Measurements from ENCODE around the gene FXYD1. TPM values are rescaled to one million over a fixed set of nuclear protein-coding genes. Genes with fewer than 3 reads are reported as not detected.

FXYD1 gene
- total and polyA plus RNA-seq, 2 of the 8 experiments (the other 6 are each of a cell fraction or from before 2014, with no cell fraction given) = 1.6 to 8.1 TPM

DNA sequence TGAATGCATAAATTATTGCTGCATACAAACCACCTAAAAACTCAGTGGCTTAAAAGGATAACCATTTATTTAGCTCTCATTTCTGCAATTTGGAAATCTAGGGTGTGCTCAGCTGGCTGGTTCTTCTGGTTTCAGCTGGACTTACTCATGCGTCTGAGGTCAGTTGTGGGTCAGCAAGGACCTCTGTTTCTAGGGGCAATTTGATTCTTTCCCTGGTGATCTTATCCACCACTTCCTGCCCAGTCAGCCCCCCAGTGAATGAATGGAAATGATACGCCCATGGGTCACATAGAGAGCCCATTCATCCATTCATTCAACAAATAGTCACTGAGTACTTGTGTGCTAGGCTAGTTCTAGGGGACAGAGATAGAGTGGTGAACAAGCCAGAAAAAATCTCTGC lies 25.8 kb downstream of the FXYD1 start:
- WGBS, 2 experiments (ENCODE audit: extremely low coverage in 1 of 2, insufficient coverage in 1 of 2, insufficient read length in 1 of 2, insufficient replicate concordance in 2 of 2, low coverage in 1 of 2, low lambda C conversion rate in 2 of 2, missing lambda C conversion rate in 1 of 2) = 90% methylated on average over 2 of the region's 2 CpGs; no CpG with 5 or more reads in 1 of the 2 experiments
- Histone ChIP-seq H3K79me1 (ENCODE audit: low read depth, low read length) (no peaks in the 10 kb centered on the region; the same call in 1 of the 2 replicates), H4K20me1 (replicated peaks in 1 of 2; ENCODE audit: control insufficient read depth in 1 of 2, insufficient read depth in 2 of 2, low read length in 2 of 2) (peaks cover 0 to 3% of the 10 kb centered on the region in 2 experiments), H3K36me3 (ENCODE audit: control insufficient read depth in 2 of 4, insufficient read depth in 4 of 4, low read length in 3 of 4) (peaks cover 9 to 60% (median 39%) of the 10 kb centered on the region in 4 experiments; a peak in 7 of 8 replicates), H2BK15ac (ENCODE audit: low read length) (no peak overlapping the region), H3K23me2 (ENCODE audit: low read depth, low read length) (no peaks in the 10 kb centered on the region), H4K91ac (replicated peaks; ENCODE audit: insufficient read length, low read length) (no peak overlapping the region), H4K8ac (ENCODE audit: extremely low read depth, insufficient read depth, low read length) (no peak overlapping the region), H4K5ac (ENCODE audit: insufficient read length, low read depth, low read length) (no peak overlapping the region), H3K4me1 (replicated peaks in 1 of 4; ENCODE audit: control insufficient read depth in 3 of 4, insufficient read depth in 4 of 4, low read length in 3 of 4) (no peaks in the 10 kb centered on the region), H3K23ac (ENCODE audit: insufficient read length) (no peak overlapping the region), H3K56ac (replicated peaks; ENCODE audit: insufficient read length, low read depth, low read length) (no peak overlapping the region), H3K27ac (ENCODE audit: low read depth, low read length) (no peak overlapping the region), H3K27me3 (replicated peaks in 1 of 4; ENCODE audit: control insufficient read depth in 3 of 4, extremely low read depth in 1 of 4, insufficient read depth in 3 of 4, low read length in 3 of 4) (no peaks in the 10 kb centered on the region), H3K9me3 (ENCODE audit: insufficient read depth in 2 of 2, low read depth in 1 of 2, low read length in 1 of 2) (0 out of 4 replicates have a peak, but pooled peaks cover 0 to 2% of the 10 kb centered on the region in 2 experiments), H3K4me3 (ENCODE audit: extremely low read depth in 1 of 4, insufficient read depth in 2 of 4, low read depth in 3 of 4, low read length in 4 of 4) (no peak overlapping the region), H2BK120ac (replicated peaks; ENCODE audit: low read depth, low read length) (no peak overlapping the region), H3K4me2 (ENCODE audit: insufficient read depth in 1 of 2, low read depth in 2 of 2, low read length in 2 of 2) (no peak overlapping the region), H2BK12ac (ENCODE audit: low read depth, low read length) (no peak overlapping the region), H2AFZ (ENCODE audit: low read length) (no peak overlapping the region), H2BK5ac (ENCODE audit: low read depth, low read length) (no peak overlapping the region), H3K4ac (replicated peaks; ENCODE audit: insufficient read length, low read depth, low read length) (no peak overlapping the region), H2AK5ac (ENCODE audit: low read depth, low read length) (no peak overlapping the region), H2BK20ac (ENCODE audit: low read length) (no peak overlapping the region), H3K9ac (replicated peaks in 1 of 4; ENCODE audit: extremely low read depth in 1 of 4, low read depth in 3 of 4, low read length in 3 of 4) (no peak overlapping the region), H3K79me2 (ENCODE audit: control insufficient read depth in 1 of 2, insufficient read depth in 2 of 2, low read length in 2 of 2) (no peaks in the 10 kb centered on the region), H3K18ac (ENCODE audit: extremely low read depth, low read length) (no peak overlapping the region), H3K14ac (ENCODE audit: insufficient read length) (no peak overlapping the region)
- CTCF ChIA-PET (ENCODE audit: partially characterized antibody) = no interaction called here
- DNase-seq (ENCODE audit: low read depth in 1 of 2, low spot score in 2 of 2) (no peak), FAIRE-seq (no peak)
- POLR2A ChIA-PET (ENCODE audit: partially characterized antibody) = interaction anchor here (1.0 to 2.4 kb wide), 3 partner anchors 9 to 17 kb away, joined by 3 to 21 read pairs (median 7); partner anchors contain the start of gene FXYD5
- TF ChIP-seq SIX5 (IDR thresholded peaks at IDR 0.05; ENCODE audit: low read depth, low read length) = no peak
- TF ChIP-seq CEBPB (IDR thresholded peaks at IDR 0.05; ENCODE audit: low read depth, low read length) = no peak
- no peak for TF ChIP-seq BCL11A (IDR thresholded peaks at IDR 0.05; ENCODE audit: low read depth in 2 of 2, low read length in 2 of 2)
- TF ChIP-seq, protein P1, sequence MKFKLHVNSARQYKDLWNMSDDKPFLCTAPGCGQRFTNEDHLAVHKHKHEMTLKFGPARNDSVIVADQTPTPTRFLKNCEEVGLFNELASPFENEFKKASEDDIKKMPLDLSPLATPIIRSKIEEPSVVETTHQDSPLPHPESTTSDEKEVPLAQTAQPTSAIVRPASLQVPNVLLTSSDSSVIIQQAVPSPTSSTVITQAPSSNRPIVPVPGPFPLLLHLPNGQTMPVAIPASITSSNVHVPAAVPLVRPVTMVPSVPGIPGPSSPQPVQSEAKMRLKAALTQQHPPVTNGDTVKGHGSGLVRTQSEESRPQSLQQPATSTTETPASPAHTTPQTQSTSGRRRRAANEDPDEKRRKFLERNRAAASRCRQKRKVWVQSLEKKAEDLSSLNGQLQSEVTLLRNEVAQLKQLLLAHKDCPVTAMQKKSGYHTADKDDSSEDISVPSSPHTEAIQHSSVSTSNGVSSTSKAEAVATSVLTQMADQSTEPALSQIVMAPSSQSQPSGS (IDR thresholded peaks at IDR 0.05; ENCODE audit: low read length) = no peak
- no peak for TF ChIP-seq GTF2F1 (IDR thresholded peaks at IDR 0.05; ENCODE audit: borderline replicate concordance, low read depth, low read length)
- no peak for TF ChIP-seq SP1 (IDR thresholded peaks at IDR 0.05; ENCODE audit: low read depth, low read length)
- TF ChIP-seq EGR1 (IDR thresholded peaks at IDR 0.05; ENCODE audit: borderline replicate concordance, low read depth, low read length) = no peak
- TF ChIP-seq JUN (IDR thresholded peaks at IDR 0.05; ENCODE audit: low read depth, low read length) = no peak
- no peak for TF ChIP-seq POLR2A (IDR thresholded peaks at IDR 0.05; ENCODE audit: control extremely low read depth in 1 of 2, low read depth in 2 of 2, low read length in 2 of 2)
- TF ChIP-seq SP2 (IDR thresholded peaks at IDR 0.05; ENCODE audit: low read length) = no peak
- TF ChIP-seq, protein P2, sequence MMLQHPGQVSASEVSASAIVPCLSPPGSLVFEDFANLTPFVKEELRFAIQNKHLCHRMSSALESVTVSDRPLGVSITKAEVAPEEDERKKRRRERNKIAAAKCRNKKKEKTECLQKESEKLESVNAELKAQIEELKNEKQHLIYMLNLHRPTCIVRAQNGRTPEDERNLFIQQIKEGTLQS (IDR thresholded peaks at IDR 0.05; ENCODE audit: insufficient read depth, low read depth, low read length) = no peak
- TF ChIP-seq FOSL1 (IDR thresholded peaks at IDR 0.05; ENCODE audit: insufficient read depth, low read depth, low read length) = no peak
- no peak for TF ChIP-seq TBP (IDR thresholded peaks at IDR 0.05; ENCODE audit: low read depth, low read length)
- TF ChIP-seq TCF12 (IDR thresholded peaks at IDR 0.05; ENCODE audit: low read depth, low read length) = no peak

All from H1 (cell line).